A549 (cell line): ENCODE measurements around the gene FAM240A. TPM values are rescaled to one million over a fixed set of nuclear protein-coding genes. Genes with fewer than 3 reads are reported as not detected.

Experiments
- ATAC-seq, 2 experiments: fragments of 200-7000 bp in 1 of 2; fragments of >200 bp in 1 of 2; cut with Nextera tagmentation in 1 of 2; cut with Tn5 transposase in 1 of 2; 3 replicates each; pipeline versions ENCODE4 v1.8.0 to v1.9.1; 2018 to 2020; ENCODE audit warnings: mild to moderate bottlenecking in 1 of 2, moderate library complexity in 1 of 2
- CTCF ChIA-PET: fragments of 300-600 bp; sonication (Branson Sonifier 250); formaldehyde crosslinking; extraction: SDS; loops from one replicate; lab custom pipeline; 2021; ENCODE audit warnings: antibody characterized with exemption, inconsistent platforms; lab: Yijun Ruan, JAX
- POLR2A ChIA-PET: fragments of 350-600 bp; formaldehyde crosslinking; extraction: SDS; loops from one replicate; lab custom pipeline; 2021; ENCODE audit warnings: antibody characterized with exemption, inconsistent platforms; lab: Yijun Ruan, JAX
- DNase-seq, 2 experiments: peaks; one replicate each; pipeline versions ENCODE4 v3.0.0 to v3.0.0-alpha.2; 2011 to 2016; ENCODE audit warnings: low read depth in 1 of 2, low spot score in 1 of 2
- FAIRE-seq: peaks from 2 replicates; lab custom pipeline; 2011; peaks lifted over from hg19 to GRCh38; lab: Jason Lieb, UNC
- H3K27ac ChIP-seq, 2 experiments: fragments of >200 bp; sonication (Bioruptor Twin); formaldehyde crosslinking; 3 replicates each; pipeline ENCODE4 v1.5.1; 2016 to 2017
- H3K4me1 ChIP-seq: fragments of >200 bp; sonication (Bioruptor Twin); formaldehyde crosslinking; 3 replicates; pipeline ENCODE4 v1.6.1; 2016
- H3K4me2 ChIP-seq: fragments of >200 bp; sonication (Bioruptor Twin); formaldehyde crosslinking; 3 replicates; pipeline ENCODE4 v1.6.1; 2016
- H3K4me3 ChIP-seq: fragments of >200 bp; sonication (Bioruptor Twin); formaldehyde crosslinking; 3 replicates; pipeline ENCODE4 v1.5.1; 2016
- H3K9me3 ChIP-seq: fragments of >200 bp; sonication (Bioruptor Twin); formaldehyde crosslinking; 3 replicates; pipeline ENCODE4 v1.6.1; 2016
- BHLHE40 ChIP-seq: IDR thresholded peaks from 2 replicates; pipeline ENCODE4 v1.6.1; 2012; ENCODE audit warnings: low read depth, low read length, inconsistent platforms
- CBX8 ChIP-seq: fragments of 200-600 bp; sonication (generic); IDR thresholded peaks from 2 replicates; pipeline ENCODE4 v1.6.1; 2016
- EHMT2 ChIP-seq: fragments of 200-600 bp; sonication (generic); IDR thresholded peaks from 2 replicates; pipeline ENCODE4 v1.6.1; 2016; ENCODE audit warnings: antibody characterized with exemption, low read depth, mild to moderate bottlenecking, moderate library complexity
- ESRRA ChIP-seq: fragments of 150-350 bp; IDR thresholded peaks from 2 replicates; pipeline ENCODE4 v1.6.1; 2014; ENCODE audit warnings: mild to moderate bottlenecking, low read length, borderline replicate concordance
- FOSB ChIP-seq: fragments of 250-450 bp; sonication (Bioruptor Pico); IDR thresholded peaks from 2 replicates; pipeline ENCODE4 v1.5.0; 2020; ENCODE audit warnings: mild to moderate bottlenecking, moderate library complexity
- FOSL2 ChIP-seq, 2 experiments: fragments of 450-650 bp in 1 of 2; fragments of >200 bp in 1 of 2; sonication (Bioruptor Twin) in 1 of 2; formaldehyde crosslinking; IDR thresholded peaks; 2 replicates each; pipeline versions ENCODE4 v1.5.0 to v1.6.1; 2016 to 2020; ENCODE audit warnings: mild to moderate bottlenecking in 1 of 2, moderate library complexity in 1 of 2
- GATA3 ChIP-seq: IDR thresholded peaks from 2 replicates; pipeline ENCODE4 v1.6.1; 2012; ENCODE audit warnings: borderline replicate concordance
- HEYL ChIP-seq: fragments of 250-450 bp; sonication (Bioruptor Pico); IDR thresholded peaks from 2 replicates; pipeline ENCODE4 v1.8.0; 2021; ENCODE audit warnings: mild to moderate bottlenecking, moderate library complexity
- HMGXB4 ChIP-seq: fragments of 250-450 bp; sonication (Bioruptor Pico); IDR thresholded peaks from 2 replicates; pipeline ENCODE4 v1.5.0; 2021; ENCODE audit warnings: mild to moderate bottlenecking, moderate library complexity, borderline replicate concordance
- HOXA7 ChIP-seq: fragments of 250-450 bp; sonication (Bioruptor Pico); IDR thresholded peaks from 2 replicates; pipeline ENCODE4 v1.5.0; 2020; ENCODE audit warnings: mild to moderate bottlenecking, moderate library complexity
- HOXB13 ChIP-seq: fragments of 250-450 bp; sonication (Bioruptor Pico); IDR thresholded peaks from 2 replicates; pipeline ENCODE4 v1.5.0; 2020; ENCODE audit warnings: low read depth, mild to moderate bottlenecking, moderate library complexity
- HOXB5 ChIP-seq: fragments of 250-450 bp; sonication (Bioruptor Pico); IDR thresholded peaks from 2 replicates; pipeline ENCODE4 v1.5.0; 2020; ENCODE audit warnings: mild to moderate bottlenecking, moderate library complexity
- JUNB ChIP-seq: fragments of >200 bp; sonication (Bioruptor Twin); formaldehyde crosslinking; IDR thresholded peaks from 2 replicates; pipeline ENCODE4 v1.6.1; 2016
- KDM1A ChIP-seq: fragments of 200-600 bp; sonication (generic); IDR thresholded peaks from 2 replicates; pipeline ENCODE4 v1.6.1; 2016; ENCODE audit warnings: low read depth, mild to moderate bottlenecking
- MAFK ChIP-seq: fragments of 450-650 bp; IDR thresholded peaks from 2 replicates; pipeline ENCODE4 v1.6.1; 2014; ENCODE audit not compliant: partially characterized antibody
- MAZ ChIP-seq: fragments of 150-350 bp; IDR thresholded peaks from 2 replicates; pipeline ENCODE4 v1.6.1; 2014; ENCODE audit warnings: antibody characterized with exemption, low read depth, low read length, borderline replicate concordance
- PHF8 ChIP-seq: fragments of 200-600 bp; sonication (generic); IDR thresholded peaks from 2 replicates; pipeline ENCODE4 v1.6.1; 2016; ENCODE audit warnings: low read depth, mild to moderate bottlenecking, antibody characterized with exemption, moderate library complexity, borderline replicate concordance
- POLR2AphosphoS2 ChIP-seq: conservative IDR thresholded peaks from 2 replicates; pipeline ENCODE4 v1.6.1; 2012; ENCODE audit warnings: low read length, improper control_type of control experiment, inconsistent platforms
- RCOR1 ChIP-seq: fragments of 150-350 bp; IDR thresholded peaks from 2 replicates; pipeline ENCODE4 v1.6.1; 2014; ENCODE audit warnings: antibody characterized with exemption, low read length, low read depth
- RFX5 ChIP-seq: fragments of 450-650 bp; IDR thresholded peaks from 2 replicates; pipeline ENCODE4 v1.7.1; 2014; ENCODE audit warnings: antibody characterized with exemption, mild to moderate bottlenecking, moderate library complexity
- TP53 ChIP-seq: fragments of 250-450 bp; sonication (Bioruptor Pico); IDR thresholded peaks from 2 replicates; pipeline ENCODE4 v1.5.0; 2021; ENCODE audit warnings: mild to moderate bottlenecking, moderate library complexity
- ZC3H11A ChIP-seq: fragments of 450-650 bp; IDR thresholded peaks from 2 replicates; pipeline ENCODE4 v1.6.1; 2014; ENCODE audit warnings: antibody characterized with exemption, mild to moderate bottlenecking
- ZSCAN20 ChIP-seq: fragments of 250-450 bp; sonication (Bioruptor Pico); IDR thresholded peaks from 2 replicates; pipeline ENCODE4 v1.8.0; 2022; ENCODE audit warnings: mild to moderate bottlenecking, moderate library complexity
- WGBS: methylation state at CpG from one replicate; pipeline ENCODE4 v1.1.6; 2017; ENCODE audit errors: missing lambda C conversion rate; 5-methylcytosine and 5-hydroxymethylcytosine counted together
- polyA plus RNA-seq, 4 experiments: library from polyadenylated mRNA; depleted of rRNA in 3 of 4; stranded (reverse); fragments of >200 nt; fragmentation: RNase III in 1 of 4; extraction: RNeasy Plus Mini Kit Qiagen cat#74134 plus additional on column Dnase treatment in 1 of 4; gene quantifications; 2 replicates in 3 of 4; 3 replicates in 1 of 4; pipeline ENCODE4 v1.2.3, GENCODE V29; 2011 to 2017

The FAM240A gene
- polyA plus RNA-seq, 2 of the 4 experiments (the other 2 are of a cell fraction): not detected

DNA sequence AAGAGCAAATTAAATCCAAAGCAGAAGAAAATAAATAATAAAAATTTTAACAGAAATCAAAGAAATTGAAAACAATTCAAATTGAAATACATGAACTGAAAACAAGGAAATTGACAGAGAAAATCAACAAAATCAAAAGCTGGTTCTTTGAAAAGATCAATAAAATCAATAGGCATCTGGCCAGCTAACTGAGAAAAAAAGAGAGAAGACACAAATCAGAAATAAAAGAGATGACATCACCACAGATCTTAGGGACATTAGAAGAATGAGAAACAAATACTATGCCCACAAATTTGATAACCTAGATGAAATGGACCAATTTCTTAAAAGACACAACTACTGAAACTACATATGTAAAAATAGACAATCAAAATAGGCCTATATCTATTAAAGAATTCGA, 38.8 kb downstream of the FAM240A start:
- H3K4me3 ChIP-seq: no peak overlapping the region
- ChIA-PET CTCF (interaction anchor here (0.6 kb wide), 1 partner anchor 449 kb away, joined by 3 read pairs; no protein-coding TSS in a partner anchor), POLR2A (no interaction called here)
- no peaks in the 10 kb centered on the region for H3K4me1 ChIP-seq
- ATAC-seq: no peak
- 3% methylated on average over 1 of the region's 1 CpG for WGBS
- no peak for FAIRE-seq
- no peak overlapping the region for H3K4me2 ChIP-seq
- no peak for DNase-seq
- TF ChIP-seq RCOR1: no peak
- no peak for TF ChIP-seq HOXB13 (CRISPR knock-in tag)
- TF ChIP-seq HOXA7 (CRISPR knock-in tag): no peak
- TF ChIP-seq KDM1A: no peak
- TF ChIP-seq ZC3H11A: no peak
- no peak for TF ChIP-seq GATA3
- TF ChIP-seq JUNB: no peak
- TF ChIP-seq EHMT2: no peak
- no peak for TF ChIP-seq CBX8
- no peak for TF ChIP-seq RFX5
- TF ChIP-seq FOSL2 (IDR thresholded peaks at IDR 0.05): no peak
- TF ChIP-seq FOSL2 (CRISPR knock-in tag; IDR thresholded peaks at IDR 0.05): no peak
- no peak for TF ChIP-seq HOXB5 (CRISPR knock-in tag)
- no peak for TF ChIP-seq ESRRA
- TF ChIP-seq MAFK: no peak
- no peak for TF ChIP-seq FOSB (CRISPR knock-in tag)
- TF ChIP-seq TP53 (CRISPR knock-in tag): no peak
- no peak for TF ChIP-seq BHLHE40
- TF ChIP-seq HEYL (CRISPR knock-in tag): no peak
- TF ChIP-seq, all 56 proteins: peak for 0
- no peak overlapping the region for H3K27ac ChIP-seq
- H3K9me3 ChIP-seq: peaks cover 9% of the 10 kb centered on the region; the same call in 2 of the 3 replicates

DNA sequence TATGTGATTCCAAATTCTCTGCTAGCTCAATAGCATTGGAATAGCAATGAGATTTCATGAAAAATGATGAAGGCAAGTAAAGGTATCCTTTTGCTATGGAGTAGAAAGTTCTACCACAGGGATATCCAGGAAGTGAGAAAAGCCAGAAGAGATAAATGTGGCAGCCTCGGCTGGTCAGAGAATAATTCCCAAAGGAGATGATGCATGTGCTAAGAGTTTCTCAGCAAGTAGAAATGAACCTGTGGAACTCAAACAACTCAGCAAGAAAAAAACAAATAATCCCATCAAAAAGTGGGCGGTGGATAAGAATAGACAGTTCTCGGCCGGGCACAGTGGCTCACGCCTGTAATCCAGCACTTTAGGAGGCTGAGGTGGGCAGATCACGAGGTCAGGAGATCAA, 42.9 kb downstream of the FAM240A start:
- POLR2A ChIA-PET: no interaction called here
- 42% methylated on average over 6 of the region's 6 CpGs for WGBS
- CTCF ChIA-PET: no interaction called here
- no peak for FAIRE-seq
- DNase-seq: no peak
- H3K4me1 ChIP-seq: no peaks in the 10 kb centered on the region
- no peak for ATAC-seq
- H3K4me3 ChIP-seq: no peak overlapping the region
- no peak overlapping the region for H3K27ac ChIP-seq
- TF ChIP-seq ZC3H11A (no peak), CBX8 (no peak), ZSCAN20 (no peak), MAZ (no peak), HOXB13 (CRISPR knock-in tag) (no peak), POLR2AphosphoS2 (no peak), PHF8 (no peak), HMGXB4 (CRISPR knock-in tag) (no peak)
- H3K4me2 ChIP-seq: no peak overlapping the region
- peaks cover 9% of the 10 kb centered on the region; the same call in 2 of the 3 replicates for H3K9me3 ChIP-seq
